ENCODE data around the gene SYNDIG1L.

Gene SYNDIG1L

GRCh38 chr14:74418031-74418430 lies 8.0 kb downstream of the SYNDIG1L start:
- Histone ChIP-seq H3K4me1 (no peaks in the 10 kb centered on the region), H3K27me3 (peaks cover 42% of the 10 kb centered on the region), H3K36me3 (no peaks in the 10 kb centered on the region), H3K9me3 (no peaks in the 10 kb centered on the region), H3K4me3 (ENCODE audit: low read depth, low read length) (no peak overlapping the region)
- no peak for TF ChIP-seq CTCF (IDR thresholded peaks at IDR 0.05; ENCODE audit: low read depth, low read length)
- no peak for DNase-seq

GRCh38 chr14:74417611-74418010 lies 8.4 kb downstream of the SYNDIG1L start:
- Histone ChIP-seq H3K36me3 (no peaks in the 10 kb centered on the region), H3K4me3 (ENCODE audit: low read depth, low read length) (no peak overlapping the region), H3K27me3 (peaks cover 38% of the 10 kb centered on the region), H3K4me1 (no peaks in the 10 kb centered on the region), H3K9me3 (no peaks in the 10 kb centered on the region)
- TF ChIP-seq CTCF (IDR thresholded peaks at IDR 0.05; ENCODE audit: low read depth, low read length): no peak
- DNase-seq: no peak

GRCh38 chr14:74417201-74417600 lies 8.8 kb downstream of the SYNDIG1L start:
- no peak for TF ChIP-seq CTCF (IDR thresholded peaks at IDR 0.05; ENCODE audit: low read depth, low read length)
- Histone ChIP-seq H3K27me3 (peaks cover 37% of the 10 kb centered on the region), H3K36me3 (no peaks in the 10 kb centered on the region), H3K4me1 (no peaks in the 10 kb centered on the region), H3K9me3 (no peaks in the 10 kb centered on the region), H3K4me3 (ENCODE audit: low read depth, low read length) (no peak overlapping the region)
- no peak for DNase-seq

- Histone ChIP-seq H3K9me3 (no peaks in the 10 kb centered on the region), H3K4me3 (ENCODE audit: low read depth, low read length) (no peak overlapping the region), H3K36me3 (no peaks in the 10 kb centered on the region), H3K27me3 (peaks cover 29% of the 10 kb centered on the region), H3K4me1 (no peaks in the 10 kb centered on the region)
- no peak for TF ChIP-seq CTCF (IDR thresholded peaks at IDR 0.05; ENCODE audit: low read depth, low read length)
- no peak for DNase-seq
These were observed 10.9 kb downstream of the SYNDIG1L start for GRCh38 chr14:74415115-74415437.

GRCh38 chr14:74414403-74415114 lies 11.5 kb downstream of the SYNDIG1L start:
- H3K36me3 ChIP-seq: no peaks in the 10 kb centered on the region
- H3K4me1 ChIP-seq: no peaks in the 10 kb centered on the region
- DNase-seq: no peak
- no peak for TF ChIP-seq CTCF (IDR thresholded peaks at IDR 0.05; ENCODE audit: low read depth, low read length)
- no peaks in the 10 kb centered on the region for H3K9me3 ChIP-seq
- no peak overlapping the region for H3K4me3 ChIP-seq (ENCODE audit: low read depth, low read length)
- H3K27me3 ChIP-seq: peaks cover 24% of the 10 kb centered on the region

- no peak for DNase-seq
- no peaks in the 10 kb centered on the region for H3K9me3 ChIP-seq
- no peak overlapping the region for H3K4me3 ChIP-seq (ENCODE audit: low read depth, low read length)
- H3K4me1 ChIP-seq: no peaks in the 10 kb centered on the region
- no peaks in the 10 kb centered on the region for H3K36me3 ChIP-seq
- no peak for TF ChIP-seq CTCF (IDR thresholded peaks at IDR 0.05; ENCODE audit: low read depth, low read length)
- H3K27me3 ChIP-seq: peaks cover 14% of the 10 kb centered on the region
These were observed 12.4 kb downstream of the SYNDIG1L start for GRCh38 chr14:74413627-74414026.

All from BE2C (cell line).